ENCODE data around the gene ARSI.

The ARSI gene

GRCh38 chr5:150246429-150246828, 56.3 kb downstream of the ARSI start:
- H3K27ac ChIP-seq = no peak overlapping the region
- no peak for TF ChIP-seq CTCF (conservative IDR thresholded peaks at IDR 0.05)
- TF ChIP-seq ZFX (IDR thresholded peaks at IDR 0.05) = no peak
